Thyroid gland (tissue), 4 donors: ENCODE results near the gene CNDP2. TPM values are rescaled to one million over a fixed set of nuclear protein-coding genes. Genes with fewer than 3 reads are reported as not detected.
"Not testable (repeated sequence)": the region's sequence is repeated elsewhere in the genome, so short reads cannot be mapped to it uniquely, and the experiment has no call there.

Experiments used
- DNase-seq, 2 donors: peaks; one replicate each; pipeline ENCODE4 v3.0.0-alpha.2; 2019
- H3K27ac ChIP-seq, 3 donors: fragments of 200-600 bp; sonication (generic); 1 replicate in 2 of 3; 2 replicates in 1 of 3; pipeline ENCODE4 v1.5.1; 2016 to 2019; ENCODE audit warnings: mild to moderate bottlenecking in 1 of 3, moderate library complexity in 1 of 3
- H3K27me3 ChIP-seq: fragments of 200-600 bp; sonication (generic); one replicate; pipeline ENCODE4 v1.5.1; 2019
- H3K36me3 ChIP-seq, 2 donors: fragments of 200-600 bp; sonication (generic); one replicate each; pipeline ENCODE4 v1.5.1; 2016 to 2019
- H3K4me1 ChIP-seq, 2 donors: fragments of 200-600 bp; sonication (generic); one replicate each; pipeline ENCODE4 v1.5.1; 2017 to 2019
- H3K4me3 ChIP-seq, 3 donors: fragments of 200-600 bp; sonication (generic); replicated peaks in 1 of 3; 1 replicate in 2 of 3; 2 replicates in 1 of 3; pipeline ENCODE4 v1.5.1; 2016; ENCODE audit warnings: mild to moderate bottlenecking in 1 of 3
- H3K9me3 ChIP-seq: fragments of 200-600 bp; sonication (generic); one replicate; pipeline ENCODE4 v1.5.1; 2017
- CTCF ChIP-seq, 6 experiments: fragments of 200-600 bp in 3 of 6; fragments of 450-650 bp in 3 of 6; sonication (generic) in 3 of 6; IDR thresholded peaks; one replicate each; pipeline ENCODE4 v1.5.1; 2016 to 2019; ENCODE audit warnings: antibody characterized with exemption in 6 of 6, mild to moderate bottlenecking in 2 of 6, inconsistent platforms in 1 of 6, moderate library complexity in 1 of 6
- POLR2A ChIP-seq, 2 donors: fragments of 450-650 bp; IDR thresholded peaks; one replicate each; pipeline ENCODE4 v1.6.1; 2017; ENCODE audit warnings: antibody characterized with exemption in 2 of 2, mild to moderate bottlenecking in 2 of 2, moderate library complexity in 1 of 2
- WGBS, 2 donors: methylation state at CpG; one replicate each; pipeline ENCODE4 v1.1.5; 2017; 5-methylcytosine and 5-hydroxymethylcytosine counted together
- intact Hi-C: fragments of 100-400 bp; cut with DNase I; formaldehyde crosslinking; loops from one replicate; pipeline ENCODE4 v1.15.1; 2023
- total RNA-seq, 4 donors: library from RNA; depleted of rRNA; stranded (reverse); fragments of >200 nt; gene quantifications; one replicate each; pipeline ENCODE4 v1.2.3, GENCODE V29; 2016

The CNDP2 gene
- total RNA-seq, 4 donors from 2014 or later: 249 to 437 (median 301) TPM

GRCh38 chr18:74522635-74523548, 26.7 kb downstream of the CNDP2 start:
- peak; percentile 42 to 47 for DNase-seq
- Histone ChIP-seq H3K36me3 (peaks cover 28 to 33% of the 10 kb centered on the region in 2 donors), H3K27ac (peak overlapping the region; percentile 34 to 55 (median 43)), H3K9me3 (no peaks in the 10 kb centered on the region), H3K4me3 (no peak overlapping the region), H3K4me1 (peaks cover 26 to 37% of the 10 kb centered on the region in 2 donors), H3K27me3 (no peaks in the 10 kb centered on the region)
- intact Hi-C loops: no loop called here
- TF ChIP-seq POLR2A (IDR thresholded peaks at IDR 0.05): no peak
- no peak for TF ChIP-seq CTCF (IDR thresholded peaks at IDR 0.05)
- WGBS, 2 donors: 72 to 75% methylated on average over 23 of the region's 23 CpGs

- TF ChIP-seq POLR2A (IDR thresholded peaks at IDR 0.05): no peak
- no peak for TF ChIP-seq CTCF (IDR thresholded peaks at IDR 0.05)
- Histone ChIP-seq H3K27me3 (no peaks in the 10 kb centered on the region), H3K9me3 (no peaks in the 10 kb centered on the region), H3K27ac (peak overlapping the region; percentile 27 to 55 (median 43)), H3K36me3 (peaks cover 19 to 24% of the 10 kb centered on the region in 2 donors), H3K4me1 (peaks cover 26 to 37% of the 10 kb centered on the region in 2 donors), H3K4me3 (no peak overlapping the region)
- intact Hi-C loops: no loop called here
- WGBS, 2 donors: 48 to 58% methylated on average over 5 of the region's 5 CpGs
- peak in 1 of 2 donors; percentile 20 for DNase-seq
Observed at GRCh38 chr18:74524097-74524496, 27.9 kb downstream of the CNDP2 start.

- intact Hi-C loops, H3K4me3 ChIP-seq, H3K27me3 ChIP-seq, H3K27ac ChIP-seq, DNase-seq, H3K9me3 ChIP-seq: not testable (repeated sequence)
- WGBS, 2 donors: 93 to 99% methylated on average over 7 of the region's 7 CpGs
- H3K4me1 ChIP-seq: peaks cover 26 to 37% of the 10 kb centered on the region in 2 donors
- H3K36me3 ChIP-seq: peaks cover 11 to 15% of the 10 kb centered on the region in 2 donors
Observed at GRCh38 chr18:74524915-74525314, 28.8 kb downstream of the CNDP2 start.

- intact Hi-C loops: no loop called here
- Histone ChIP-seq H3K9me3 (no peaks in the 10 kb centered on the region), H3K36me3 (peaks cover 2 to 7% of the 10 kb centered on the region in 2 donors), H3K4me1 (peaks cover 26 to 37% of the 10 kb centered on the region in 2 donors), H3K27ac (peak overlapping the region in 2 of 3 donors; percentile 55 to 66), H3K4me3 (no peak overlapping the region), H3K27me3 (no peaks in the 10 kb centered on the region)
- WGBS, 2 donors: 68 to 77% methylated on average over 9 of the region's 9 CpGs
- peak in 1 of 2 donors; percentile 4 for TF ChIP-seq POLR2A (IDR thresholded peaks at IDR 0.05)
- no peak for TF ChIP-seq CTCF (IDR thresholded peaks at IDR 0.05)
- peak; percentile 68 to 74 for DNase-seq
Observed at GRCh38 chr18:74525741-74526140, 29.6 kb downstream of the CNDP2 start.

- Histone ChIP-seq H3K4me1 (peaks cover 26 to 37% of the 10 kb centered on the region in 2 donors), H3K4me3 (no peak overlapping the region), H3K36me3 (no peaks in the 10 kb centered on the region), H3K27ac (peak overlapping the region; percentile 35 to 66 (median 55)), H3K9me3 (no peaks in the 10 kb centered on the region), H3K27me3 (no peaks in the 10 kb centered on the region)
- WGBS, 2 donors: 12 to 36% methylated on average over 2 of the region's 2 CpGs
- TF ChIP-seq CTCF (IDR thresholded peaks at IDR 0.05) (no peak), POLR2A (IDR thresholded peaks at IDR 0.05) (no peak)
- peak in 1 of 2 donors; percentile 25 for DNase-seq
- intact Hi-C loops: no loop called here
Observed at GRCh38 chr18:74526488-74526887, 30.3 kb downstream of the CNDP2 start.
